HG02763 (cell line): Measurements from ENCODE around the gene LCN2.

Experiments used
- ATAC-seq: cut with Tn5 transposase; IDR thresholded peaks from one replicate; pipeline ENCODE4 v1.9.1; 2021; ENCODE audit warnings: mild to moderate bottlenecking, moderate library complexity; ENCODE audit not compliant: unreplicated experiment

The LCN2 gene

GRCh38 chr9:128114326-128115186 lies 34.7 kb upstream of the LCN2 start:
- no peak for ATAC-seq

GRCh38 chr9:128115187-128116103 lies 33.8 kb upstream of the LCN2 start:
- no peak for ATAC-seq

GRCh38 chr9:128116104-128117083 lies 32.9 kb upstream of the LCN2 start:
- no peak for ATAC-seq

GRCh38 chr9:128117613-128118471 lies 31.4 kb upstream of the LCN2 start:
- no peak for ATAC-seq

GRCh38 chr9:128118472-128118857 lies 30.8 kb upstream of the LCN2 start:
- ATAC-seq = no peak

- no peak for ATAC-seq
These were observed 30.1 kb upstream of the LCN2 start for GRCh38 chr9:128118971-128119665.

- no peak for ATAC-seq
These were observed 29.1 kb upstream of the LCN2 start for GRCh38 chr9:128120061-128120740.

- ATAC-seq = no peak
These were observed 28.4 kb upstream of the LCN2 start for GRCh38 chr9:128120741-128121465.

- ATAC-seq = no peak
These were observed 27.8 kb upstream of the LCN2 start for GRCh38 chr9:128121466-128121810.

- no peak for ATAC-seq
These were observed 27.1 kb upstream of the LCN2 start for GRCh38 chr9:128121924-128122808.

- no peak for ATAC-seq
These were observed 26.5 kb upstream of the LCN2 start for GRCh38 chr9:128122809-128123175.

GRCh38 chr9:128123451-128124080 lies 25.7 kb upstream of the LCN2 start:
- ATAC-seq = no peak

- no peak for ATAC-seq
These were observed 24.8 kb upstream of the LCN2 start for GRCh38 chr9:128124451-128124850.

- ATAC-seq = no peak
These were observed 24.2 kb upstream of the LCN2 start for GRCh38 chr9:128124873-128125579.

- ATAC-seq = no peak
These were observed 23.5 kb upstream of the LCN2 start for GRCh38 chr9:128125580-128126354.
